ENCODE results near the gene PRKN. TPM values are rescaled to one million over a fixed set of nuclear protein-coding genes. Genes with fewer than 3 reads are reported as not detected.

Gene PRKN
- total RNA-seq, 1 experiment from 2014 or later = 0.34 TPM

DNA sequence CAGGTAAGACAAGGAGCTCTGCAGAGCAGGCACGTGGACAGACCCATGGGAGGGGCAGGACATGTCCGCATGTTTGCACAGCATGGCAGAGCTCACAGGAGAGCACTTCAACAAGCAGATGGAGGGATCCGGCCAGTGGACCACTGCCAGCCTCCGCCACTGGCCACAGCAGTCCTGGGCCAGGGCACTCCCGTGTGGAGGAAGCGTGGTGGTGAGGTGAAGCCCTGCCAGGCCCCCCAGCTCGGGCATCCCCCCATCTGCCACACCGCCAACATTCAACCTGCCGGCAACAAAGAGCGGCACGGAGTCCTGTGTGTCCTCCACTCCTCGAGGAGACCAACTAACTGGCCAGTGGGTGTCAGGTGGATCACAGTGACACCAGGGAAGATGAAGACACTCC lies 1349.5 kb downstream of the PRKN start:
- TF ChIP-seq, protein P1, sequence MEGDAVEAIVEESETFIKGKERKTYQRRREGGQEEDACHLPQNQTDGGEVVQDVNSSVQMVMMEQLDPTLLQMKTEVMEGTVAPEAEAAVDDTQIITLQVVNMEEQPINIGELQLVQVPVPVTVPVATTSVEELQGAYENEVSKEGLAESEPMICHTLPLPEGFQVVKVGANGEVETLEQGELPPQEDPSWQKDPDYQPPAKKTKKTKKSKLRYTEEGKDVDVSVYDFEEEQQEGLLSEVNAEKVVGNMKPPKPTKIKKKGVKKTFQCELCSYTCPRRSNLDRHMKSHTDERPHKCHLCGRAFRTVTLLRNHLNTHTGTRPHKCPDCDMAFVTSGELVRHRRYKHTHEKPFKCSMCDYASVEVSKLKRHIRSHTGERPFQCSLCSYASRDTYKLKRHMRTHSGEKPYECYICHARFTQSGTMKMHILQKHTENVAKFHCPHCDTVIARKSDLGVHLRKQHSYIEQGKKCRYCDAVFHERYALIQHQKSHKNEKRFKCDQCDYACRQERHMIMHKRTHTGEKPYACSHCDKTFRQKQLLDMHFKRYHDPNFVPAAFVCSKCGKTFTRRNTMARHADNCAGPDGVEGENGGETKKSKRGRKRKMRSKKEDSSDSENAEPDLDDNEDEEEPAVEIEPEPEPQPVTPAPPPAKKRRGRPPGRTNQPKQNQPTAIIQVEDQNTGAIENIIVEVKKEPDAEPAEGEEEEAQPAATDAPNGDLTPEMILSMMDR (IDR thresholded peaks at IDR 0.05; ENCODE audit: insufficient read depth in 1 of 2, low read depth in 1 of 2, low read length in 1 of 2, severe bottlenecking in 1 of 2, unreplicated experiment in 1 of 2) = no peak
- no peak overlapping the region for H3K27ac Mint-ChIP-seq (ENCODE audit: unreplicated experiment)
- no peak for DNase-seq
- H3K9me3 ChIP-seq = no peaks in the 10 kb centered on the region
- BruUV-seq (replicated peaks) = no TSS peak
- POLR2A ChIA-PET = no interaction called here
- H3K4me1 Mint-ChIP-seq (ENCODE audit: low read depth, unreplicated experiment) = peaks cover 6% of the 10 kb centered on the region
- H3K4me3 Mint-ChIP-seq (ENCODE audit: unreplicated experiment) = no peak overlapping the region
- no peaks in the 10 kb centered on the region for H3K27me3 ChIP-seq (replicated peaks; ENCODE audit: control insufficient read depth, insufficient read depth, low read length)
- CTCF ChIA-PET = interaction anchor here (0.5 kb wide), 1 partner anchor 309 kb away, joined by 3 read pairs; no protein-coding TSS in a partner anchor
- no peaks in the 10 kb centered on the region for H3K36me3 Mint-ChIP-seq (ENCODE audit: insufficient read depth, unreplicated experiment)
- H3K9me3 Mint-ChIP-seq (ENCODE audit: unreplicated experiment) = no peaks in the 10 kb centered on the region
- no peaks in the 10 kb centered on the region for H3K4me1 ChIP-seq
- intact Hi-C loops (cut with micrococcal nuclease; ENCODE audit: unreplicated experiment) = no loop called here
- no peaks in the 10 kb centered on the region for H3K36me3 ChIP-seq (ENCODE audit: control insufficient read depth, insufficient read depth, low read length)
- no peak overlapping the region for H3K4me3 ChIP-seq (ENCODE audit: low read depth, low read length)
- H3K27me3 Mint-ChIP-seq (ENCODE audit: insufficient read depth, unreplicated experiment) = no peaks in the 10 kb centered on the region

GRCh38 chr6:161377116-161377515 lies 1350.5 kb downstream of the PRKN start:
- Histone ChIP-seq H3K9me3 (no peaks in the 10 kb centered on the region), H3K27me3 (replicated peaks; ENCODE audit: control insufficient read depth, insufficient read depth, low read length) (no peaks in the 10 kb centered on the region), H3K4me3 (ENCODE audit: low read depth, low read length) (no peak overlapping the region), H3K4me1 (no peaks in the 10 kb centered on the region), H3K36me3 (ENCODE audit: control insufficient read depth, insufficient read depth, low read length) (no peaks in the 10 kb centered on the region)
- no peak overlapping the region for H3K27ac Mint-ChIP-seq (ENCODE audit: unreplicated experiment)
- TF ChIP-seq, protein P1 (IDR thresholded peaks at IDR 0.05; ENCODE audit: insufficient read depth in 1 of 2, low read depth in 1 of 2, low read length in 1 of 2, severe bottlenecking in 1 of 2, unreplicated experiment in 1 of 2) = no peak
- intact Hi-C loops (cut with micrococcal nuclease; ENCODE audit: unreplicated experiment) = no loop called here
- BruUV-seq (replicated peaks) = no TSS peak
- ChIA-PET CTCF (no interaction called here), POLR2A (no interaction called here)
- no peaks in the 10 kb centered on the region for H3K36me3 Mint-ChIP-seq (ENCODE audit: insufficient read depth, unreplicated experiment)
- no peaks in the 10 kb centered on the region for H3K9me3 Mint-ChIP-seq (ENCODE audit: unreplicated experiment)
- H3K27me3 Mint-ChIP-seq (ENCODE audit: insufficient read depth, unreplicated experiment) = no peaks in the 10 kb centered on the region
- H3K4me1 Mint-ChIP-seq (ENCODE audit: low read depth, unreplicated experiment) = peaks cover 6% of the 10 kb centered on the region
- no peak for DNase-seq
- no peak overlapping the region for H3K4me3 Mint-ChIP-seq (ENCODE audit: unreplicated experiment)

GRCh38 chr6:161376367-161376766 lies 1351.2 kb downstream of the PRKN start:
- TF ChIP-seq, protein P1 (IDR thresholded peaks at IDR 0.05; ENCODE audit: insufficient read depth in 1 of 2, low read depth in 1 of 2, low read length in 1 of 2, severe bottlenecking in 1 of 2, unreplicated experiment in 1 of 2) = no peak
- no peak for DNase-seq
- Histone ChIP-seq H3K9me3 (no peaks in the 10 kb centered on the region), H3K27me3 (replicated peaks; ENCODE audit: control insufficient read depth, insufficient read depth, low read length) (no peaks in the 10 kb centered on the region), H3K4me3 (ENCODE audit: low read depth, low read length) (no peak overlapping the region), H3K4me1 (no peaks in the 10 kb centered on the region), H3K36me3 (ENCODE audit: control insufficient read depth, insufficient read depth, low read length) (no peaks in the 10 kb centered on the region)
- no peaks in the 10 kb centered on the region for H3K27me3 Mint-ChIP-seq (ENCODE audit: insufficient read depth, unreplicated experiment)
- POLR2A ChIA-PET = no interaction called here
- H3K4me1 Mint-ChIP-seq (ENCODE audit: low read depth, unreplicated experiment) = peaks cover 6% of the 10 kb centered on the region
- no peak overlapping the region for H3K27ac Mint-ChIP-seq (ENCODE audit: unreplicated experiment)
- no TSS peak for BruUV-seq (replicated peaks)
- CTCF ChIA-PET = no interaction called here
- H3K4me3 Mint-ChIP-seq (ENCODE audit: unreplicated experiment) = no peak overlapping the region
- no peaks in the 10 kb centered on the region for H3K9me3 Mint-ChIP-seq (ENCODE audit: unreplicated experiment)
- no peaks in the 10 kb centered on the region for H3K36me3 Mint-ChIP-seq (ENCODE audit: insufficient read depth, unreplicated experiment)
- intact Hi-C loops (cut with micrococcal nuclease; ENCODE audit: unreplicated experiment) = no loop called here
